Endothelial cell of umbilical vein (primary cell): Measurements from ENCODE around the gene MYH3. TPM values are rescaled to one million over a fixed set of nuclear protein-coding genes. Genes with fewer than 3 reads are reported as not detected.

Source experiments
- BruUV-seq: library from RNA; stranded (reverse); fragments of 400-500 nt; replicated peaks from 2 replicates; lab custom pipeline; 2021; lab: Mats Ljungman, UMichigan
- CTCF ChIA-PET: fragments of 300-600, 350-600 bp; sonication (Branson Sonifier 250); formaldehyde crosslinking; loops from one replicate; lab custom pipeline; 2021; ENCODE audit warnings: antibody characterized with exemption, inconsistent platforms; lab: Charles Lee
- POLR2A ChIA-PET: fragments of 300-600, 350-600 bp; sonication (Branson Sonifier 250); formaldehyde crosslinking; loops from one replicate; lab custom pipeline; 2021; ENCODE audit warnings: antibody characterized with exemption, inconsistent platforms; lab: Charles Lee
- DNase-seq: peaks from one replicate; pipeline ENCODE4 v3.0.0-alpha.2; 2011; ENCODE audit warnings: low read depth, low spot score
- FAIRE-seq: peaks from 2 replicates; lab custom pipeline; 2011; peaks lifted over from hg19 to GRCh38; lab: Jason Lieb, UNC
- H2AFZ ChIP-seq: 2 replicates; pipeline ENCODE4 v1.6.0; 2012; ENCODE audit warnings: low read depth, low read length, control low read depth, inconsistent platforms
- H3K27ac ChIP-seq: 2 replicates; pipeline ENCODE4 v1.5.1; 2011; ENCODE audit warnings: low read depth, mild to moderate bottlenecking, control low read depth, low read length, moderate library complexity; ENCODE audit not compliant: insufficient read depth
- H3K27me3 ChIP-seq, 2 experiments: 2 replicates each; pipeline versions ENCODE4 v1.6.0 to v1.6.1; 2011; ENCODE audit warnings: low read length in 2 of 2, mixed read lengths in 1 of 2; ENCODE audit not compliant: control insufficient read depth in 2 of 2, insufficient read depth in 2 of 2
- H3K36me3 ChIP-seq, 2 experiments: 2 replicates in 1 of 2; 3 replicates in 1 of 2; pipeline ENCODE4 v1.5.1; 2011; ENCODE audit warnings: low read length in 2 of 2, mild to moderate bottlenecking in 1 of 2, moderate library complexity in 1 of 2; ENCODE audit not compliant: control insufficient read depth in 2 of 2, insufficient read depth in 2 of 2; ENCODE audit errors: extremely low read depth in 1 of 2
- H3K4me1 ChIP-seq: 3 replicates; pipeline ENCODE4 v1.5.1; 2011; ENCODE audit warnings: mild to moderate bottlenecking, low read length; ENCODE audit not compliant: control insufficient read depth, insufficient read depth; ENCODE audit errors: extremely low read depth
- H3K4me2 ChIP-seq: 2 replicates; pipeline ENCODE4 v1.6.1; 2011; ENCODE audit warnings: low read length, control low read depth, mixed read lengths; ENCODE audit not compliant: insufficient read depth
- H3K4me3 ChIP-seq, 3 experiments: fragments of 200-600 bp in 1 of 3; sonication (generic), shearing (Covaris generic) in 1 of 3; replicated peaks in 1 of 3; 2 replicates each; pipeline ENCODE4 v1.5.1; 2011 to 2016; ENCODE audit warnings: control low read depth in 3 of 3, low read length in 3 of 3, mild to moderate bottlenecking in 2 of 3, inconsistent platforms in 1 of 3, low read depth in 1 of 3, moderate library complexity in 1 of 3; ENCODE audit not compliant: insufficient read depth in 1 of 3
- H3K79me2 ChIP-seq: 2 replicates; pipeline ENCODE4 v1.6.0; 2012; ENCODE audit warnings: low read length, inconsistent platforms; ENCODE audit not compliant: control insufficient read depth, insufficient read depth
- H3K9ac ChIP-seq: replicated peaks from 2 replicates; pipeline ENCODE3; 2011; ENCODE audit warnings: low read length, control low read depth; ENCODE audit not compliant: insufficient read depth; ENCODE audit errors: extremely low read depth
- H3K9me1 ChIP-seq: replicated peaks from 3 replicates; pipeline ENCODE4 v1.6.0; 2011; ENCODE audit warnings: mild to moderate bottlenecking, low read length; ENCODE audit not compliant: control insufficient read depth, insufficient read depth; ENCODE audit errors: extremely low read depth
- H3K9me3 ChIP-seq: replicated peaks from 2 replicates; pipeline ENCODE4 v1.5.1; 2012; ENCODE audit warnings: low read length, inconsistent platforms; ENCODE audit not compliant: control insufficient read depth, insufficient read depth
- H4K20me1 ChIP-seq: replicated peaks from 2 replicates; pipeline ENCODE3; 2011; ENCODE audit warnings: mild to moderate bottlenecking, low read length; ENCODE audit not compliant: control insufficient read depth, insufficient read depth; ENCODE audit errors: extremely low read depth
- EZH2 ChIP-seq: IDR thresholded peaks from 2 replicates; pipeline ENCODE4 v1.6.1; 2012; ENCODE audit warnings: borderline replicate concordance, low read depth, mild to moderate bottlenecking, moderate library complexity, low read length, inconsistent platforms; ENCODE audit not compliant: severe bottlenecking
- GATA2 ChIP-seq: IDR thresholded peaks from 2 replicates; pipeline ENCODE4 v1.7.0; 2011; ENCODE audit warnings: low read depth, mild to moderate bottlenecking, moderate library complexity, mixed read lengths, low read length; ENCODE audit not compliant: insufficient read length, insufficient read depth
- POLR2AphosphoS5 ChIP-seq: IDR thresholded peaks from 2 replicates; pipeline ENCODE4 v1.6.1; 2012; ENCODE audit warnings: low read depth, mild to moderate bottlenecking, control low read depth, low read length, moderate library complexity; ENCODE audit not compliant: insufficient read depth
- dilution Hi-C: fragments of 300-500 bp; cut with MboI; formaldehyde crosslinking; loops from one replicate; pipeline ENCODE4 v1.15.0; 2019; ENCODE audit warnings: low sequenced_read_pairs; ENCODE audit not compliant: extremely low pct_ligation_motif_present
- intact Hi-C: fragments of 100-400 bp; cut with micrococcal nuclease; formaldehyde crosslinking; loops from one replicate; pipeline ENCODE4 v1.10.0; 2022
- polyA plus RNA-seq, 4 experiments: library from polyadenylated mRNA; depleted of rRNA in 3 of 4; stranded (reverse) in 3 of 4; unstranded in 1 of 4; fragments of >200 nt; gene quantifications; 2 replicates each; pipeline versions ENCODE4 v1.2.1 to v1.2.3, GENCODE V29; 2011 to 2012; ENCODE audit warnings: missing spikeins in 1 of 4
- total RNA-seq: library from RNA; stranded (reverse); gene quantifications from 2 replicates; pipeline ENCODE4 v1.2.3, GENCODE V29; 2021
- TF ChIP-seq, protein P1 (sequence below), 2 donors: IDR thresholded peaks; 1 replicate in 1 of 2; 2 replicates in 1 of 2; pipeline ENCODE4 v1.5.1; 2011; ENCODE audit warnings: low read length in 2 of 2, mild to moderate bottlenecking in 2 of 2, moderate library complexity in 2 of 2, control low read depth in 1 of 2, inconsistent platforms in 1 of 2, low read depth in 1 of 2; ENCODE audit not compliant: insufficient read depth in 1 of 2; ENCODE audit errors: extremely low read depth in 1 of 2

The MYH3 gene
- total and polyA plus RNA-seq, 2 donors (not counting 3 experiments of a cell fraction or from before 2014, with no cell fraction given) = 0.65 to 0.73 TPM

DNA sequence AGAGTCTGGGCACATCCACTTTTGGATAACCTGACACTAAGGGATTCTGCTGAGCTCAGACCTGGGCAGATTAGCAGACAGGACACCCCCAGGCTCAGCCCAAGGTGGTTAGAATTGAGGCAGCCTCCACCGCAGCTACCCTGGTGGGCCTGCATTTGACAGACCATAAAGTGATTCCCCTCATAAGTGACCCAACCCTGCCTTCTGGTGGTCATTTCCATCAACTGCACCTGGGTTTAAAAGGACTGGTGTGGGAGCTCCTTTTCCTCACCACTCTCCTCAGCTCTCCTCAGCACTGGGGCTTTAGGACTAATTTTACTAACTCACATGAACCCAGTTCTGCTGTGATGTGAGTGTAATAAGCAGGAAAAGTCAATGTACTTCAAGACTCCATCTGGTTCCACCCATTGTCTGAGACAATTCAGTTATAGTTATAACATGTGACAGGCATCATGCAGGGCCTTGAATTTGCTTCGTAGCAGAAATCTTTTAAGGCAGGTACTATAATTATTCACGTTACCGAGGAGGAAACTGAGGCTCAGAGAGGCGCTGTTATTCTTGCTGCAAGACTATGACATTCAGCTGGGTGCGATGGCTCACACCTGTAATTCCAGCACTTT is 42.5 kb downstream of the MYH3 start:
- POLR2A ChIA-PET = no interaction called here
- FAIRE-seq (peak; percentile 64), DNase-seq (peak; percentile 45)
- no peaks in the 10 kb centered on the region for H3K27me3 ChIP-seq
- no peak overlapping the region for H2AFZ ChIP-seq
- H3K9ac ChIP-seq = no peak overlapping the region
- no TSS peak for BruUV-seq
- no peaks in the 10 kb centered on the region for H4K20me1 ChIP-seq
- H3K4me3 ChIP-seq = no peak overlapping the region
- H3K36me3 ChIP-seq = no peaks in the 10 kb centered on the region
- H3K4me1 ChIP-seq = no peaks in the 10 kb centered on the region
- H3K9me3 ChIP-seq = no peaks in the 10 kb centered on the region
- H3K79me2 ChIP-seq = no peaks in the 10 kb centered on the region
- TF ChIP-seq EZH2 (no peak), GATA2 (no peak), POLR2AphosphoS5 (no peak)
- TF ChIP-seq, protein P1, sequence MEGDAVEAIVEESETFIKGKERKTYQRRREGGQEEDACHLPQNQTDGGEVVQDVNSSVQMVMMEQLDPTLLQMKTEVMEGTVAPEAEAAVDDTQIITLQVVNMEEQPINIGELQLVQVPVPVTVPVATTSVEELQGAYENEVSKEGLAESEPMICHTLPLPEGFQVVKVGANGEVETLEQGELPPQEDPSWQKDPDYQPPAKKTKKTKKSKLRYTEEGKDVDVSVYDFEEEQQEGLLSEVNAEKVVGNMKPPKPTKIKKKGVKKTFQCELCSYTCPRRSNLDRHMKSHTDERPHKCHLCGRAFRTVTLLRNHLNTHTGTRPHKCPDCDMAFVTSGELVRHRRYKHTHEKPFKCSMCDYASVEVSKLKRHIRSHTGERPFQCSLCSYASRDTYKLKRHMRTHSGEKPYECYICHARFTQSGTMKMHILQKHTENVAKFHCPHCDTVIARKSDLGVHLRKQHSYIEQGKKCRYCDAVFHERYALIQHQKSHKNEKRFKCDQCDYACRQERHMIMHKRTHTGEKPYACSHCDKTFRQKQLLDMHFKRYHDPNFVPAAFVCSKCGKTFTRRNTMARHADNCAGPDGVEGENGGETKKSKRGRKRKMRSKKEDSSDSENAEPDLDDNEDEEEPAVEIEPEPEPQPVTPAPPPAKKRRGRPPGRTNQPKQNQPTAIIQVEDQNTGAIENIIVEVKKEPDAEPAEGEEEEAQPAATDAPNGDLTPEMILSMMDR (IDR thresholded peaks at IDR 0.05; ENCODE audit: extremely low read depth in 1 of 2, insufficient read depth in 1 of 2, low read depth in 1 of 2, low read length in 2 of 2) = peak; percentile 73 to 78
- no peak overlapping the region for H3K4me2 ChIP-seq
- intact Hi-C loops (loop anchor here (1.0 to 10.0 kb wide), 4 partner anchors 72 to 890 kb away; no protein-coding TSS in a partner anchor), dilution Hi-C loops (no loop called here)
- H3K9me1 ChIP-seq = no peaks in the 10 kb centered on the region
- no peak overlapping the region for H3K27ac ChIP-seq
- CTCF ChIA-PET = interaction anchor here (0.7 to 8.2 kb wide), 31 partner anchors 8 to 1037 kb away, joined by 3 to 108 read pairs (median 6); partner anchors contain the start of genes CFAP52 and STX8
